Sigmoid colon (tissue), 7 donors: ENCODE measurements around the gene CALML3. TPM values are rescaled to one million over a fixed set of nuclear protein-coding genes. Genes with fewer than 3 reads are reported as not detected.
A peak's percentile ranks its signal among the peaks of the same experiment; 100 is the strongest.

Experiments
- DNase-seq: peaks from one replicate; pipeline ENCODE4 v3.0.0-alpha.2; 2019
- H3K27ac ChIP-seq, 4 donors: fragments of 200-600 bp; sonication (generic); one replicate each; pipeline ENCODE4 v1.5.1; 2016 to 2019; ENCODE audit warnings: mild to moderate bottlenecking in 1 of 4
- H3K27me3 ChIP-seq, 3 donors: fragments of 200-600 bp; sonication (generic); one replicate each; pipeline ENCODE4 v1.5.1; 2019; ENCODE audit warnings: mild to moderate bottlenecking in 1 of 3
- H3K36me3 ChIP-seq, 4 donors: fragments of 200-600 bp; sonication (generic); one replicate each; pipeline ENCODE4 v1.5.1; 2016 to 2019
- H3K4me1 ChIP-seq, 4 donors: fragments of 200-600 bp; sonication (generic); one replicate each; pipeline ENCODE4 v1.5.1; 2017 to 2019
- H3K4me3 ChIP-seq, 4 donors: fragments of 200-600 bp; sonication (generic); one replicate each; pipeline ENCODE4 v1.5.1; 2017 to 2019; ENCODE audit warnings: mild to moderate bottlenecking in 2 of 4, moderate library complexity in 1 of 4
- H3K9me3 ChIP-seq, 4 donors: fragments of 200-600 bp in 3 of 4; sonication (generic) in 3 of 4; one replicate each; pipeline versions ENCODE4 v1.5.1 to v1.6.1; 2013 to 2019
- CTCF ChIP-seq, 4 experiments: fragments of 450-650 bp in 3 of 4; fragments of 200-600 bp in 1 of 4; IDR thresholded peaks; one replicate each; pipeline ENCODE4 v1.5.1; 2016 to 2019; ENCODE audit warnings: antibody characterized with exemption in 4 of 4, mild to moderate bottlenecking in 3 of 4, moderate library complexity in 2 of 4
- EP300 ChIP-seq, 4 donors: sonication (generic); formaldehyde crosslinking; IDR thresholded peaks; one replicate each; pipeline ENCODE4 v1.6.1; 2017; ENCODE audit warnings: antibody characterized with exemption in 4 of 4
- POLR2A ChIP-seq, 2 donors: fragments of 450-650 bp; IDR thresholded peaks; one replicate each; pipeline ENCODE4 v1.6.1; 2016; ENCODE audit warnings: antibody characterized with exemption in 2 of 2, mild to moderate bottlenecking in 2 of 2, moderate library complexity in 2 of 2
- POLR2AphosphoS5 ChIP-seq, 4 donors: sonication (generic); formaldehyde crosslinking; IDR thresholded peaks; one replicate each; pipeline ENCODE4 v1.6.1; 2017; ENCODE audit warnings: antibody characterized with exemption in 4 of 4
- WGBS, 2 donors: extraction: QIAGEN DNeasy Blood & Tissue Kit; methylation state at CpG; one replicate each; pipeline ENCODE4 v1.1.7; 2013; 5-methylcytosine and 5-hydroxymethylcytosine counted together
- intact Hi-C: fragments of 100-400 bp; cut with DNase I; formaldehyde crosslinking; loops from one replicate; pipeline ENCODE4 v1.15.1; 2023
- polyA plus RNA-seq, 3 donors: library from polyadenylated mRNA; stranded (reverse); fragments of 200-250 nt; gene quantifications; one replicate each; pipeline ENCODE4 v1.2.3, GENCODE V29; 2013
- total RNA-seq, 4 donors: library from RNA; depleted of rRNA; stranded (reverse); fragments of >200 nt; gene quantifications; one replicate each; pipeline ENCODE4 v1.1.0, GENCODE V29; 2016
- donor health status: healthy with polysubstance abuse.
- donor health status: Bipolar disorder and iron deficiency.
- donor health status: healthy.

CALML3 gene
- total and polyA plus RNA-seq, 7 donors: 0.15 TPM; not detected in 6

- Histone ChIP-seq H3K27ac (no peak overlapping the region), H3K27me3 (no peaks in the 10 kb centered on the region), H3K36me3 (no peaks in the 10 kb centered on the region), H3K9me3 (no peaks in the 10 kb centered on the region), H3K4me1 (peaks cover 0 to 14% (median 0%) of the 10 kb centered on the region in 4 donors), H3K4me3 (no peak overlapping the region)
- no peak for TF ChIP-seq EP300 (IDR thresholded peaks at IDR 0.05)
- TF ChIP-seq POLR2A (IDR thresholded peaks at IDR 0.05): no peak
- TF ChIP-seq POLR2AphosphoS5 (IDR thresholded peaks at IDR 0.05): no peak
- TF ChIP-seq CTCF (IDR thresholded peaks at IDR 0.05): no peak
- intact Hi-C loops: no loop called here
- WGBS, 2 donors: 79 to 81% methylated on average over 12 of the region's 12 CpGs
- peak; percentile 57 for DNase-seq
Observed at GRCh38 chr10:5502061-5502521, 22.7 kb upstream of the CALML3 start.

DNA sequence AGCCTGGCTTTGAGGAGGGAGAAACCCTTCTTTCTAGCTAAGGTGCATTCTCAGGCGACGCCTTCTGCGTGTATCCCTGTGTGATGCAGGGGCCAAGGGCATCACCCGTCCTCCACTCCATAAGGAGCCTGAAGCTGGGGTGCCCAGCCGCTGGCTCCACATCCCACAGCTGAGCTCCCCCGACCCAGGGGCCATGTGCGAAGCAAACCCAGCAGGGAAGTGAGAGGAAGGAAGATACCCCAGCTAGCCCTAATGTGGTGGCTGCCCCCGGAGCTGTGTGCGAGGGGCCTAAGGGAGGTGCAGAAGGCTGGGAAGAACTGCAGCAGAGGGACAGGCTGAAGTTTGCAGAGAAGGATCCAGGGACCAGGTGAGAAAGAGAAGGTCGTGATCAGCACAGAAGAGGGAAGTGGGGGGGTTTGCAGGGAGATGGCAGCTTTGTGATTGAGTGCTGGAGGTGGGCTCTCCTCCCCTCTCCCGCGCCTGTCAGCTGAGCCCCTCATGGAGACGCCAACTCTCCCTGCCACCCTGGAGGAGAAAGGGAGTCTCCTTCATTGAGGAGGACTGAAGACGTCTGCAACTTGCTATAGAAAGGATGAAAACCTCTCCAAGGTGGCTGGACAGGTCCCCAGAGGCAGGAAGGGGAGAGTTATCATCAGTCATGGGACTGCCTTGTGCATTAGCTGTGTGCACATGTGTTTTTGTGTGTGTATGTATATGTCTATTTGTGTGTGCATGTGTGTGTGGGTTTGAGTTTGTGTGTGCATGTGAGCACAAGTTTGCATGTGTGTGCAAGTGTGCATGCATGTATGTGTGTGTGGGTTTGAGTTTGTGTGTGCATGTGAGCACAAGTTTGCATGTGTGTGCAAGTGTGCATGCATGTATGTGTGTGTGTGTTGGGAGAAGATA, 21.9 kb upstream of the CALML3 start:
- Histone ChIP-seq H3K4me1 (peaks cover 0 to 14% (median 0%) of the 10 kb centered on the region in 4 donors), H3K27ac (no peak overlapping the region), H3K27me3 (no peaks in the 10 kb centered on the region), H3K9me3 (no peaks in the 10 kb centered on the region), H3K4me3 (no peak overlapping the region), H3K36me3 (no peaks in the 10 kb centered on the region)
- DNase-seq: peak; percentile 50
- intact Hi-C loops: no loop called here
- TF ChIP-seq EP300 (IDR thresholded peaks at IDR 0.05) (no peak), CTCF (IDR thresholded peaks at IDR 0.05) (no peak), POLR2AphosphoS5 (IDR thresholded peaks at IDR 0.05) (no peak), POLR2A (IDR thresholded peaks at IDR 0.05) (no peak)
- WGBS, 2 donors: 81 to 88% methylated on average over 14 of the region's 14 CpGs

DNA sequence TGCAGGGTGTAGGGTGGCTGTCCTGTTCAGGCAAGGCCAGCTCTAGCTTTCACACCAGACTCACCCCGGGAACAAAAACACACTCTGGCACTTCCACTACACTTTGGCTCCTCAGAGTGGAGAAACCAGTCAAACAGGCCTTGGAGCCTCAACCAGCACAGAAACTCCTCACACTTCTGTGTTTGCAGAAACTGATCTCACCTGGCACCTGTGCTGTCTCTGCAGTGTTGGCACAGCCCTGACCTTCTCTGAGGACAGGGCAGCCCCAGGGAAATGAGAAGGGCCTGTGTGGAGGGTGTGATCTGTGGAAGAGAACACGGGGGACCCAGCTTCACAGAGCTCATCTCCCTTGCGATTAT, 21.3 kb upstream of the CALML3 start:
- H3K27ac ChIP-seq: no peak overlapping the region

DNA sequence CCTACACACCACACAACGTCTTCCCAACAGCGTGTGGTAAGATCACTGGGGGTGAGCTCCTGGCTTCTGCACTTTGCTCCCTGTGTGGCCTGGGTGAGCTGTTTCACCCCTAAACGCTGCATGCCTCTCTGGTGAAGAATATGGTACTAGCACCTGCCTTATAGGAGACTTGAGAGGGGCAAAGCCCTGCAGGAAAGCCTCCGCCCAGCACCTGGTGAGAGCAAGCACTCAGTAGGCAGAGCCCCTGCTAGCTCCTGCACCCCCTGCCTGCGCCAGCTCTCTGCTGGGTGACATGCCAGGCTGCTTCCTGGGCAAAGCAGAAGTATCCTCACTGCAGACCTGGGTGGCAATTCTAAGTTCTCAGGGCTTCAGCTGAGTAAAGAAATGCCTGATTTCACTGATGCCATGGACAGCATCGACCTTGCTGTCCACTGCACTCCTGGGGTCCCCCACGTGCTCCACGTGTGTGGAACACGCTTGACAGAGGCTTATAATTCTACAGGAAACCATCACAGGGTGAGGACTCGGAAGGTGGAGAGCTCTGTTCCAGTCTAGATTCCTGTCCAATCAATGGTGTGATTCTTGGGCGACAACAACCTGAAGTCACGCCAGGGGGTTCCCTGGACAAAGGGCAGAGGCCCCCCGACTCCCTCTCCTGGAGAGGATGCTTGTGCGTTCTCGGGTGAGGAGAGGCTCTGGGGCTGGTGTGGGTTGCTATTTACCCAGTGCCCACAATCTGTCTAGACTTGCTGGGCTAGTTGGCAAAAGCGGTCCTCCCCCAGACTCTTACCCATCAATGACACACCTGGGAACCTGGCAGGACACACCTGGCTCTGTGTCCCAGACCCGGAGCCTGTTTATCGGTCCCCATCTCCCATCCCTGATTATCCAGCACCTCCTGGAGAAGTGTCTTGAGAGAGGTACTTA, 20.4 kb upstream of the CALML3 start:
- no peak overlapping the region for H3K27ac ChIP-seq
- H3K9me3 ChIP-seq: no peaks in the 10 kb centered on the region
- no peak overlapping the region for H3K4me3 ChIP-seq
- H3K36me3 ChIP-seq: no peaks in the 10 kb centered on the region
- peak; percentile 53 for DNase-seq
- H3K27me3 ChIP-seq: no peaks in the 10 kb centered on the region
- intact Hi-C loops: no loop called here
- peaks cover 0 to 14% (median 0%) of the 10 kb centered on the region in 4 donors for H3K4me1 ChIP-seq
- WGBS, 2 donors: 64 to 76% methylated on average over 18 of the region's 18 CpGs
- no peak for TF ChIP-seq EP300 (IDR thresholded peaks at IDR 0.05)
- TF ChIP-seq POLR2AphosphoS5 (IDR thresholded peaks at IDR 0.05): no peak
- no peak for TF ChIP-seq POLR2A (IDR thresholded peaks at IDR 0.05)

More for the DNA sequence above, 21.3 kb upstream of the CALML3 start:
- TF ChIP-seq POLR2A (IDR thresholded peaks at IDR 0.05) (no peak), CTCF (IDR thresholded peaks at IDR 0.05) (no peak), POLR2AphosphoS5 (IDR thresholded peaks at IDR 0.05) (no peak), EP300 (IDR thresholded peaks at IDR 0.05) (no peak)
- H3K27me3 ChIP-seq: no peaks in the 10 kb centered on the region
- H3K4me3 ChIP-seq: no peak overlapping the region
- H3K36me3 ChIP-seq: no peaks in the 10 kb centered on the region
- no peaks in the 10 kb centered on the region for H3K9me3 ChIP-seq
- intact Hi-C loops: no loop called here
- DNase-seq: peak; percentile 20
- H3K4me1 ChIP-seq: peaks cover 0 to 14% (median 0%) of the 10 kb centered on the region in 4 donors
- 13 to 71% methylated on average over 3 of the region's 3 CpGs for WGBS, 2 donors
